Measurements from ENCODE around the gene PEBP1. TPM values are rescaled to one million over a fixed set of nuclear protein-coding genes. Genes with fewer than 3 reads are reported as not detected.

Gene PEBP1
- total RNA-seq, 1 donor from 2014 or later, result 124 TPM

GRCh38 chr12:118103601-118104382 is 32.1 kb upstream of the PEBP1 start, which contains the start of gene VSIG10:
VSIG10 (minus strand) TSS chr12:118104011; CDS start chr12:118103671, 340 bp downstream.
- H3K9me3 ChIP-seq (ENCODE audit: control insufficient read depth in 3 of 3, low read length in 3 of 3), result no peaks in the 10 kb centered on the region
- H3K4me3 ChIP-seq (ENCODE audit: low read length in 3 of 3), result peak within 1 kb of the TSS; percentile 81 to 85 (median 84)
- H3K27ac ChIP-seq (ENCODE audit: low read depth, low read length), result peak within 1 kb of the TSS; percentile 85
- H3K36me3 ChIP-seq (ENCODE audit: control insufficient read depth in 3 of 3, insufficient read depth in 3 of 3, low read length in 3 of 3), result no peaks in the 10 kb centered on the region
- H3K9ac ChIP-seq (ENCODE audit: low read depth in 1 of 3, low read length in 3 of 3), result peak within 1 kb of the TSS; percentile 85 to 90 (median 88)
- no peaks in the 10 kb centered on the region for H3K27me3 ChIP-seq (ENCODE audit: control insufficient read depth in 3 of 3, insufficient read depth in 3 of 3, low read length in 3 of 3)
- H3K4me1 ChIP-seq (ENCODE audit: control insufficient read depth in 3 of 3, insufficient read depth in 3 of 3, low read length in 3 of 3), result peaks cover 7 to 14% (median 10%) of the 10 kb centered on the region in 3 donors

- H3K4me3 ChIP-seq (ENCODE audit: low read length in 3 of 3), result no peak overlapping the region
- no peaks in the 10 kb centered on the region for H3K9me3 ChIP-seq (ENCODE audit: control insufficient read depth in 3 of 3, low read length in 3 of 3)
- no peak overlapping the region for H3K9ac ChIP-seq (ENCODE audit: low read depth in 1 of 3, low read length in 3 of 3)
- H3K27ac ChIP-seq (ENCODE audit: low read depth, low read length), result no peak overlapping the region
- H3K4me1 ChIP-seq (ENCODE audit: control insufficient read depth in 3 of 3, insufficient read depth in 3 of 3, low read length in 3 of 3), result peaks cover 7 to 13% (median 10%) of the 10 kb centered on the region in 3 donors
- no peaks in the 10 kb centered on the region for H3K36me3 ChIP-seq (ENCODE audit: control insufficient read depth in 3 of 3, insufficient read depth in 3 of 3, low read length in 3 of 3)
- no peaks in the 10 kb centered on the region for H3K27me3 ChIP-seq (ENCODE audit: control insufficient read depth in 3 of 3, insufficient read depth in 3 of 3, low read length in 3 of 3)
Observed at GRCh38 chr12:118107011-118107410, 28.9 kb upstream of the PEBP1 start.

- no peak overlapping the region for H3K27ac ChIP-seq (ENCODE audit: low read depth, low read length)
- no peaks in the 10 kb centered on the region for H3K9me3 ChIP-seq (ENCODE audit: control insufficient read depth in 3 of 3, low read length in 3 of 3)
- no peak overlapping the region for H3K9ac ChIP-seq (ENCODE audit: low read depth in 1 of 3, low read length in 3 of 3)
- no peak overlapping the region for H3K4me3 ChIP-seq (ENCODE audit: low read length in 3 of 3)
- no peaks in the 10 kb centered on the region for H3K36me3 ChIP-seq (ENCODE audit: control insufficient read depth in 3 of 3, insufficient read depth in 3 of 3, low read length in 3 of 3)
- H3K27me3 ChIP-seq (ENCODE audit: control insufficient read depth in 3 of 3, insufficient read depth in 3 of 3, low read length in 3 of 3), result no peaks in the 10 kb centered on the region
- peaks cover 4 to 6% (median 5%) of the 10 kb centered on the region in 3 donors for H3K4me1 ChIP-seq (ENCODE audit: control insufficient read depth in 3 of 3, insufficient read depth in 3 of 3, low read length in 3 of 3)
Observed at GRCh38 chr12:118107694-118108093, 28.2 kb upstream of the PEBP1 start.

GRCh38 chr12:118109088-118109487 is 26.8 kb upstream of the PEBP1 start:
- Histone ChIP-seq H3K27me3 (ENCODE audit: control insufficient read depth in 3 of 3, insufficient read depth in 3 of 3, low read length in 3 of 3) (no peaks in the 10 kb centered on the region), H3K9ac (ENCODE audit: low read depth in 1 of 3, low read length in 3 of 3) (no peak overlapping the region), H3K4me3 (ENCODE audit: low read length in 3 of 3) (no peak overlapping the region), H3K36me3 (ENCODE audit: control insufficient read depth in 3 of 3, insufficient read depth in 3 of 3, low read length in 3 of 3) (no peaks in the 10 kb centered on the region), H3K27ac (ENCODE audit: low read depth, low read length) (no peak overlapping the region), H3K9me3 (ENCODE audit: control insufficient read depth in 3 of 3, low read length in 3 of 3) (no peaks in the 10 kb centered on the region), H3K4me1 (ENCODE audit: control insufficient read depth in 3 of 3, insufficient read depth in 3 of 3, low read length in 3 of 3) (peaks cover 0 to 4% (median 0%) of the 10 kb centered on the region in 3 donors)

GRCh38 chr12:118119449-118119879 is 16.5 kb upstream of the PEBP1 start:
- Histone ChIP-seq H3K9ac (ENCODE audit: low read depth in 1 of 3, low read length in 3 of 3) (no peak overlapping the region), H3K4me3 (ENCODE audit: low read length in 3 of 3) (no peak overlapping the region), H3K36me3 (ENCODE audit: control insufficient read depth in 3 of 3, insufficient read depth in 3 of 3, low read length in 3 of 3) (peaks cover 0 to 3% (median 3%) of the 10 kb centered on the region in 3 donors), H3K27me3 (ENCODE audit: control insufficient read depth in 3 of 3, insufficient read depth in 3 of 3, low read length in 3 of 3) (no peaks in the 10 kb centered on the region), H3K9me3 (ENCODE audit: control insufficient read depth in 3 of 3, low read length in 3 of 3) (no peaks in the 10 kb centered on the region), H3K4me1 (ENCODE audit: control insufficient read depth in 3 of 3, insufficient read depth in 3 of 3, low read length in 3 of 3) (no peaks in the 10 kb centered on the region), H3K27ac (ENCODE audit: low read depth, low read length) (no peak overlapping the region)

GRCh38 chr12:118120579-118121363 is 15.2 kb upstream of the PEBP1 start:
- peaks cover 0 to 3% (median 0%) of the 10 kb centered on the region in 3 donors for H3K36me3 ChIP-seq (ENCODE audit: control insufficient read depth in 3 of 3, insufficient read depth in 3 of 3, low read length in 3 of 3)
- H3K9ac ChIP-seq (ENCODE audit: low read depth in 1 of 3, low read length in 3 of 3), result peak overlapping the region in 1 of 3 donors; percentile 51
- H3K27me3 ChIP-seq (ENCODE audit: control insufficient read depth in 3 of 3, insufficient read depth in 3 of 3, low read length in 3 of 3), result no peaks in the 10 kb centered on the region
- no peaks in the 10 kb centered on the region for H3K4me1 ChIP-seq (ENCODE audit: control insufficient read depth in 3 of 3, insufficient read depth in 3 of 3, low read length in 3 of 3)
- no peak overlapping the region for H3K27ac ChIP-seq (ENCODE audit: low read depth, low read length)
- no peaks in the 10 kb centered on the region for H3K9me3 ChIP-seq (ENCODE audit: control insufficient read depth in 3 of 3, low read length in 3 of 3)
- H3K4me3 ChIP-seq (ENCODE audit: low read length in 3 of 3), result no peak overlapping the region

- Histone ChIP-seq H3K9ac (ENCODE audit: low read depth in 1 of 3, low read length in 3 of 3) (no peak overlapping the region), H3K4me1 (ENCODE audit: control insufficient read depth in 3 of 3, insufficient read depth in 3 of 3, low read length in 3 of 3) (no peaks in the 10 kb centered on the region), H3K27me3 (ENCODE audit: control insufficient read depth in 3 of 3, insufficient read depth in 3 of 3, low read length in 3 of 3) (no peaks in the 10 kb centered on the region), H3K36me3 (ENCODE audit: control insufficient read depth in 3 of 3, insufficient read depth in 3 of 3, low read length in 3 of 3) (peaks cover 0 to 2% (median 0%) of the 10 kb centered on the region in 3 donors), H3K27ac (ENCODE audit: low read depth, low read length) (no peak overlapping the region), H3K4me3 (ENCODE audit: low read length in 3 of 3) (no peak overlapping the region), H3K9me3 (ENCODE audit: control insufficient read depth in 3 of 3, low read length in 3 of 3) (no peaks in the 10 kb centered on the region)
Observed at GRCh38 chr12:118122264-118122663, 13.7 kb upstream of the PEBP1 start.

GRCh38 chr12:118124333-118124874 is 11.5 kb upstream of the PEBP1 start:
- Histone ChIP-seq H3K9me3 (ENCODE audit: control insufficient read depth in 3 of 3, low read length in 3 of 3) (no peaks in the 10 kb centered on the region), H3K9ac (ENCODE audit: low read depth in 1 of 3, low read length in 3 of 3) (no peak overlapping the region), H3K36me3 (ENCODE audit: control insufficient read depth in 3 of 3, insufficient read depth in 3 of 3, low read length in 3 of 3) (peaks cover 0 to 2% (median 0%) of the 10 kb centered on the region in 3 donors), H3K27ac (ENCODE audit: low read depth, low read length) (no peak overlapping the region), H3K4me3 (ENCODE audit: low read length in 3 of 3) (no peak overlapping the region), H3K27me3 (ENCODE audit: control insufficient read depth in 3 of 3, insufficient read depth in 3 of 3, low read length in 3 of 3) (no peaks in the 10 kb centered on the region), H3K4me1 (ENCODE audit: control insufficient read depth in 3 of 3, insufficient read depth in 3 of 3, low read length in 3 of 3) (no peaks in the 10 kb centered on the region)

- no peak overlapping the region for H3K27ac ChIP-seq (ENCODE audit: low read depth, low read length)
- no peaks in the 10 kb centered on the region for H3K4me1 ChIP-seq (ENCODE audit: control insufficient read depth in 3 of 3, insufficient read depth in 3 of 3, low read length in 3 of 3)
- H3K4me3 ChIP-seq (ENCODE audit: low read length in 3 of 3), result no peak overlapping the region
- no peaks in the 10 kb centered on the region for H3K9me3 ChIP-seq (ENCODE audit: control insufficient read depth in 3 of 3, low read length in 3 of 3)
- H3K27me3 ChIP-seq (ENCODE audit: control insufficient read depth in 3 of 3, insufficient read depth in 3 of 3, low read length in 3 of 3), result no peaks in the 10 kb centered on the region
- peaks cover 0 to 2% (median 0%) of the 10 kb centered on the region in 3 donors for H3K36me3 ChIP-seq (ENCODE audit: control insufficient read depth in 3 of 3, insufficient read depth in 3 of 3, low read length in 3 of 3)
- no peak overlapping the region for H3K9ac ChIP-seq (ENCODE audit: low read depth in 1 of 3, low read length in 3 of 3)
Observed at GRCh38 chr12:118125743-118126118, 10.2 kb upstream of the PEBP1 start.
